GM12873 (cell line): ENCODE data around the gene INO80E.

Experiments used
- TF ChIP-seq, protein P1 (sequence below): IDR thresholded peaks from 2 replicates; pipeline ENCODE4 v1.5.1; 2012; ENCODE audit warnings: low read depth, mild to moderate bottlenecking, moderate library complexity, low read length, control low read depth; ENCODE audit not compliant: insufficient read depth; ENCODE audit errors: missing control alignments

Gene INO80E

DNA sequence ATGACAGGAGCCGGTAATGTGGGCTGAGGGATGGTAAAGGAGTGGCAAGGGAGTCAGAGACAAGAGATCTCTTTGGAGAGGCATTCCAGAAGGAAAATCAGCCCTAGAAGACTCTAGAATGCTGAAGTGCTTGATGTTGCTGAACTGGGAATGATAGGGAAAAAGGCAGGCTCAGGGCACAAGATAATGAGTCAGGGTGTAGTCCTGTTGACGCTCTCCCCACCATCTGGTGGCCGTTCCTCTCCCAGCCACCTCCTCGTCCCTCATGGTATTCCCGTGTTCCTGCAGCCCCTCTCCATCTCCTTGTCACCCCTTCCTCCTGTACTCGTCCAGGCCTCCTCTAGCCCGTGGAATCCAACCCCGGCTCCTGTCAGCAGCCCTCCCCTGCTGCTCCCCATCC is 58.4 kb downstream of the INO80E start:
- TF ChIP-seq, protein P1, sequence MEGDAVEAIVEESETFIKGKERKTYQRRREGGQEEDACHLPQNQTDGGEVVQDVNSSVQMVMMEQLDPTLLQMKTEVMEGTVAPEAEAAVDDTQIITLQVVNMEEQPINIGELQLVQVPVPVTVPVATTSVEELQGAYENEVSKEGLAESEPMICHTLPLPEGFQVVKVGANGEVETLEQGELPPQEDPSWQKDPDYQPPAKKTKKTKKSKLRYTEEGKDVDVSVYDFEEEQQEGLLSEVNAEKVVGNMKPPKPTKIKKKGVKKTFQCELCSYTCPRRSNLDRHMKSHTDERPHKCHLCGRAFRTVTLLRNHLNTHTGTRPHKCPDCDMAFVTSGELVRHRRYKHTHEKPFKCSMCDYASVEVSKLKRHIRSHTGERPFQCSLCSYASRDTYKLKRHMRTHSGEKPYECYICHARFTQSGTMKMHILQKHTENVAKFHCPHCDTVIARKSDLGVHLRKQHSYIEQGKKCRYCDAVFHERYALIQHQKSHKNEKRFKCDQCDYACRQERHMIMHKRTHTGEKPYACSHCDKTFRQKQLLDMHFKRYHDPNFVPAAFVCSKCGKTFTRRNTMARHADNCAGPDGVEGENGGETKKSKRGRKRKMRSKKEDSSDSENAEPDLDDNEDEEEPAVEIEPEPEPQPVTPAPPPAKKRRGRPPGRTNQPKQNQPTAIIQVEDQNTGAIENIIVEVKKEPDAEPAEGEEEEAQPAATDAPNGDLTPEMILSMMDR: no peak

DNA sequence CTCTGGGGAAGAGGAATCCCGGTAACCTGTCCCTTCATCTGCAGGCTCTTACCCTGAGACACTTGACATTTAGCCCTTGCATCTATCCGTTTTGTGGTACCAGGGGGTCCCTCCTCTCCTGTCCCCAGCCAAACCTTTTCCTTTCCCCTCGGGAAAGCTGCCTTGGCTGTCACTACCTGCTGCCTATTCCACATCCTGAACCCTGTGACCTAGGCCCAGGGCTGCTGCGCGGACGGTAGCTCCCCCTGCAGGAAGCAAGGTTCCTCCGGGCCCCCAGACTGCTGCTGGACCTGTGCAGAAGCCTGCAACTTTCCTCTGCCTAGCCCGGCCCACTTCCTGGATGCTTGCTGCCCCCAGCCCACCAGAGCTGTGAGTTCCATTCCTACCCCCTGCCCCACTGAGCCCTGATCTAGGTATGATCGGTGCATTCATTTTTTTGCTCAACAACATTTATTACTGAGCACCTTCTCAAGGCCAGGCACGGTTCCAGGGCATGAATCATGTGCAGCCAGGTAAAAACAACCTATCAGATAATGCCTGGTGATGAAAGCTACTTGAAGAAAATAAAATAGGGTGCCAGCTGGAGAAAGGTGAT is 59.0 kb downstream of the INO80E start:
- TF ChIP-seq, protein P1: peak; percentile 89
